Erythroblast (primary cell): Measurements from ENCODE around the gene UQCC5.

Source experiments
- DNase-seq, 2 experiments: peaks; one replicate each; lab custom pipeline; 2025; lab: John Stamatoyannopoulos, UW
- GATA1 ChIP-seq: IDR thresholded peaks from 2 replicates; pipeline ENCODE4 v1.6.1; 2011; ENCODE audit warnings: low read depth, mild to moderate bottlenecking, control low read depth, low read length, moderate library complexity
- POLR2A ChIP-seq: IDR thresholded peaks from 2 replicates; pipeline ENCODE4 v1.6.1; 2011; ENCODE audit warnings: mild to moderate bottlenecking, low read length

UQCC5 gene

DNA sequence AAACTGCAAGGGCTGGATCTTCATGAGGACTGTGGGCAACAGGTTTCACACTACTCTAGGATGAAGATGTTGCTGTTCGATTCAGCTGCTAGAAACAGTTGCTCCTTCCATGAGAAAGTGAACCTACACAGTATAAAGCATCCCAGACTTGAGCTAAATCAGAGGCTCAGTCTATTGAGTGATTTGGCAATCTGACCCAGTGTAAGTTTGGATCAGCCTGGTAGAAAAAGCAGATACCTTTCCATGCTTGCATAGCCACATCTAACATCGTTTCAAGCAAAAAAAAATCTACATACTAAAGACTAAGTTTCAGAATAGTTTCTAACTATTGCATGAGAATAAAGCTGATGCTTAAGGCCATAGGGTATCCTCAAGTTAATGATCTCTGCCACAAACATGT, 4.6 kb downstream of the UQCC5 start:
- DNase-seq, result no peak

DNA sequence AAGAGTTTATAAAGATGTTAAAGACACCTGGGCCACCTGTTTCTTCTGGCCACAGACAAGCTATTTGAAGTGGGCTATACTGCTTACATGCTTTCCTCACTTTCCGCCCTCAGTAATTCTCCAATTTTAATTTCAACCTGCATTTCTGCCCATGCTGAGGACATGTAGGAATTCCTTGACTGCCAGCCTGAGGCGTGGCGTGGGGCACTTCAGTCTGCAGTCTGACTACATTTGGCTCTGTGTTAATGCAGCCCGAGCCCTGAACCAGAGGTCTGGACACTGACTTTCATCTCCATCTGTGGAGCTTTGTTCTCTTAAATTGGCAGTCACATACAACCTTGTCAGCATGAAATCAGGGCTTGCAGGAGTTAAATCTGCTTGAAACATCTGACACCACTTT, 8.5 kb downstream of the UQCC5 start:
- no peak for DNase-seq
- no peak for TF ChIP-seq GATA1

More for the DNA sequence above, 4.6 kb downstream of the UQCC5 start:
- TF ChIP-seq GATA1, result no peak
- no peak for TF ChIP-seq POLR2A

DNA sequence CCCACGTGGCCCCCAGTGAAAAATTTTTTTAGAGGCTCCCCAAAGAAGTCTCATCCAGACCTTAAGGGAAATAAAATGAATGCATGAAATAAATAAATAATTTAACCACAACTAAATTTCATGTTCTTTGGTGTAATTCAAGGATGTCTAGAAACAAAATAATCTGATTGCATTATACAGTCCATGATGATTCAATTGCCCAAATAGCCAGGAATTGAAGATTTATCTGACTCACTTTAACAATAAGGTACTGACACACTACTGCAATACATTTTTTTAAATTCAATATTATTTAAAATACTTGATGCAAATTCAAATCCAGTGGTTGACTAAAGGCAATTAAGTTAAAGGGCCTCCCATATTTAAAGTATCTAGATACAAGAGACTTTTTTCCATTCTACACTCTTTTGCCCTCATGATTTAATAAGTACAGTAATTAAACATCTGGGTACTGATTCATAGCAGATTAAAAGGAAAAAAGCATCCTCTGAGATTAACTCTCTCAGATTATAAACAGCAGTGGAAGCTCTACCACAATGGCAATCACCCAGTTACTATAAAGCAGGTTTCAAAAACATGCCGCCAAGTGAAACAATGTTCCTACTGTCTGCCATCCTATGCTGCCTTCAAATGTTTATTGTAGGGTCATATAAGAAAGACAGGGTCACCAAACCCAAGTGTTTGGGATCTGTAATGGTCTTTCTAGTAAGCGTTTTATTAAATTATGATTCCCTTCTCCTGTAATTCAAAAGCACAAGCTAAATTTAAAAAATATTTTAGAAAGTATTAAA, 9.9 kb downstream of the UQCC5 start:
- TF ChIP-seq GATA1 (no peak), POLR2A (no peak)
- DNase-seq, result no peak

DNA sequence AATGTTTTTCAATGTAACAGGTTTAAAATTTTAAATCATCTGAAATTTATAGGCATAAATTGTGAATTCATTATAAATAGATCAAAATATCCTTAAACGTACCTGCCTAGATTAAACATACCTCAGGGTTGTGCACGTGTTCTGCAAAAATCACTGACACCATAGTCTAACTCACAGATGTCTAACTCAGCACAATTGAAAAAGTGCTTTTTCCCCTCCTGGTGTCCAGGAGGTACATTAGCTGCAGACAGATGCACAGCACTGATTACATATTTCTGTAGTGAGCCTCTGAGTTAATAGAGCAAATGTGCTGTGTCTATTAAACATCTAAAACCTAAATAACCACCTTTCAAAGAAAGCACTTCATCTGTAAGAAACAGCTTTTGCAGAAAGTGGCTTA, 10.7 kb downstream of the UQCC5 start:
- no peak for TF ChIP-seq GATA1
- no peak for TF ChIP-seq POLR2A
- no peak for DNase-seq

DNA sequence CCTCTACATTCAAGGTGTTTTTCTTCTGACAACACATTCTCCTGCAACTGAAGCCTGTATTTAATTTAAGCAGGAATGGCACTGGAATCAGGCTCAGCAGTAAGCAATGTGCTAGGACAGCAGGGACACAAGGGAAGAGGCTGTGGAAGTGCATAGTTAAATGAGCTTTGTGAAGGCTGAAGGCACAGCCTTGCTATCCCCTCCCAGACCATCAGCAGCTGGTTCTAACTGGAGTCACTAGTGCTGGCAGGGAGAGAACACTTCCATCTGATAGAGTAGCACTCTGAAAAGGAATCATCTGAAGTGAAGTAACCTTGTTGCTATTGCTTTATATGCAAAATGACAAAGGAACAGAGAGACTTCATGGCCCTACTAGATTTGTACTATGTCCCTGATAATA, 14.7 kb downstream of the UQCC5 start:
- TF ChIP-seq GATA1 (no peak), POLR2A (no peak)
- DNase-seq, result no peak

DNA sequence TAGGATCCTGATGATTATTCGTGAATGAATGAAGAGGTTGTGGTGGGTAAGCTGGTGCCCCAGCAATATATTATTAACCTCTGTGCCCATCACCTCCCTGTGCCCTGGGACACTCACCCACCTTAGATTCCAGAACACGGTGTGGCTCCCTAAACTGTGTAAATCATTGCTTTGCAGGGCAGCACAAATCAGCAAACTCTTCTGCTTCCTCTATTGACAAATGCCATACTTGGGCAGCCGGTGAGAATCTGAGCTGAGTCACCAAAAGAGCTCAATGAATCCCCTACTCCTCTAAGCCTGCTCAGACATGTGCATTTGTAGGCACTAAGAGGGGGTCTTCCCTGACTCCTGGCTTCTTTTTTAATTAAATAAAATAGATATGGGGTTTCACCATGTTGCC, 15.7 kb downstream of the UQCC5 start:
- DNase-seq, result no peak
- TF ChIP-seq GATA1, result no peak

DNA sequence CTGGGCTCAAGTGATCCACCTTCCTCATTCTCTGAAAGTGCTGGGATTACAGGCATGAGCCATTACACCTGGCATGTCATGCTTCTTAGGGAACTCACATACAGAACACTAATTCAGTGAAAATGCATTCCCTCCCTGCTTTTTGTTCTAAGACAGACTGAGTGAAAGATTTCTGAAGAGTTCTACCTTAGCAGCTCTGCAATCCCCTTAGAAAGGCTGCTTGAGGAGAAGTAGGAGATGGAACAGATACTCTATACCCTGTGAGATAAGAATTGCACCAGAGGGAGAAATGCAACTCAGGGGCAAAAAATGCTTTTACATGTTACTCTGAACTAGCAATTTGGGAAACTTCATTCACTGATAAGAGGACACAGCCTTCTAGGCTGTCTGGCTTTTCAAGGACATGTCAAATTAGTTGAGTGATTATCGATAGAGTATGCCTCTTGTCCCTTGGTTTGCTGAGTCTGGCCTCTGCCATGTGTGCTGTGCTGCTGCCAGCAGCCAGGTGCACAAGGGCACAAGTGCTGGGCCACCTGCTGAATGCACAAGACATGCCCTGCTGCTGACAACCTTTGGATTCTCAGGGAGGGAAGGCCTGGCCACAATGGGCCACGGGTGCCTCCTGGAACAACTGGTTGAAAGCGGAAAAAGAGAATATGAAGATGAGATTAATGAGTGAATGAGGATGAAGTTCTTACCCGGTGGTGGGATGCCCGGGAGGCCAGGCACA, 17.8 kb downstream of the UQCC5 start:
- no peak for TF ChIP-seq POLR2A
- no peak for TF ChIP-seq GATA1
- no peak for DNase-seq

DNA sequence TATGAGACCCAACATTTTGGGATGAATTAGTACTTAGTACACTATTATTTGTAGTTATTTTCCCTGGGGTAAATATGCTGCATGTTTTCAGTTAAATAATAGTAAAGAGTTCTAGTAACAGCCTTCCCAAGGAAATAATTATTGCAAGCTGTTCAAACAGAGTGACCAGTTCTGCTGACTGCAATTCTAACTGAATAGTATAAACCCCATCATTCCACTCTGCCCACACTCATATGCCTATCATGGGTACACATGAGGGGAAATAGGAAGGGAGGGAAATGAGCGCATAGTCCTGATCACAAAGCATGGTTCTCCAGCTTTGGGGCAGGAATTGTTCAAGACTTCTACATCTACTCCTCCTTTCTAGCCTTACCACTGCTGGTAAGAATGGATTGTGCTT, 18.7 kb downstream of the UQCC5 start:
- TF ChIP-seq GATA1 (no peak), POLR2A (no peak)
- DNase-seq, result no peak

DNA sequence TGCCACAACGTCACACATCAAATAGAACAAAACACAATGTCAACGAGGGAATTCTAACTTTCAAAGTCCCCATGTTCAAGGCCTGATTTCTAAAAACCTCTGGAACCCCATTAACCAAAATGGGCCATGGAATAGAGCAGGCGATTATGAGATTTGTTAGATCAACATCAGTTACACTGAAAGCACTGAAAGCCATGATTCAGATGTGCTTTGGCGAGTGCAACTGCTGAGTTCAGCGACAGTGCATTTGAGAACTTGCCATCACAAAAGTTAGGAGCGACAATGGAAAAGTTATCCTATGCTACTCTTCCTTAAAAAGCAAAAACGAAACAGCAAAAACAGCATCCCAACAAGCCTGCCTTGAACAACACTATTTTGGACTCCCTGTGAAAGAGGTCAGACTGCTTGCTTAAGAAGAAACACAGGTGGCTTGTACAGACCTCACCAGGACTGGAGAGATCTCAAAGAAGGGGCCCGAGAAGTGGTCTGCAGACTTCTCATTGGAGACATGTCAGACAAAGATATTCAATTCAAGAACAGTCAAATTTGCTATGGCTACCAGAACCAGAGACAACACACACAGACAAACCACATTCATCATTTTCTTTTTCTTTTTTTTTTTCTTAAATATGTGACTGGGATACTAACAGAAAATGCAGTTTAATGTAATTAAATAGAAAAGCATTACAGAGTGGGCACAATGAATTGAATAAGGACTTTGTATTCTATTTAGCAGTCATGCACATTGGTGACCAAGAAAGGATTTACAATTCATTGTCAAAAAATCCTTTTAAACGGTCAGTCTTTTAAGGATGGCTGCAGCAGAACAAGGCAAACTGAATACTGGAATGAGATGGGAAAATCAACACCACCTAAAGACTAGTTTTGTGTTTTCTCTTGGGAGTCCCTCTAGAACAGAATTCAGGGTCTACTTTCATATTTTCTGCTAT, 20.9 kb downstream of the UQCC5 start:
- TF ChIP-seq GATA1 (no peak), POLR2A (no peak)
- DNase-seq, result no peak

DNA sequence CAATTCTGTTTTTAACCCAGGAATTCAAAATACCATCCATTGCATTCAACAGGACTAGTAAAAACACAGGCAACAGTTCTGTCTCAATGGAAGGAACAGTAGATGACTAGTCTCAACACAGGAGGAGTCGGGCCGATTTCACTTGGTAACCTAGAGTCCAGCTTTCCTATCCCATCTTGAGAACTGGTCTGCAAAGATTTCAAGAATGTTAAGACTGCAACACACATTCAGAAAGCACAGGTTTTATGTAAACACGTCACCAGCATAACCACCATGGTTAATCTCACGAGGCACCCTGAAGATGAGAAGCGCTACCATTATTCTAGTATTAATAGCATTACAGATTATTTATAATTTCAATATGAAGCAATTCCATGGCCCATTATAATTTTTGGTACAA, 22.0 kb downstream of the UQCC5 start:
- DNase-seq, result no peak
- TF ChIP-seq POLR2A (no peak), GATA1 (no peak)

DNA sequence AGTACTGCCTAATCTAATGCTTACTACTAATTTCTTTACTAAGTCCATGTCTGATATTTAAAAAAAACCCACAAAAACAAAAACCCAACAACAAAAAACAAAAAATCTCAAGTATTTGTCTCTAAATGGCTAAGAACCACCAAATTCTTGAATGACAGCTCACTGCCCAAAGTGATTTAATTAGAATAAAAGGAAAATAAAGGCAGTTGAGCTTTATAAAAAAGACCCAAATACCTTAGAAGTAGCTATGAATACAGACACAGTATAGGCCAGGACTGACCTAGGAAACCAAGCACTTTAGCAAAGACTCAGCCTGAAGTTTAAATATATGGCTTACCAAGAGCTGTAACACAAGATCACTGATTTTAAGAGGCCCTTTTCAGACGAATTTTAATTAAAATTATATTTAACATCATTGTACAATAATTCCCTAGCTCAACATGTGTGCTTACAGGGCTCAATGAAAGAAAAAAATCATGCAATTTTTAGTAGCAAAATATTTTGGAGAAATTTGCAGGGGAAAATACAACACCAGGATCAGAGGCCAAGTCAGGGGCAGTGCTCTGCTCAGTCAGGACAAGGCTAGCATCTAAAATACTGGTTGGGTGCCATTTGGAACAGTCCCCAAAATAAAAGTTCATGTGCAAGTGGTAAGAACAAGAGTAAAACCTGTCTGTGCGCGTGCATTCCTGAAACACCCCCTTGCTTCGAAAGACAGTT, 24.8 kb downstream of the UQCC5 start:
- DNase-seq, result no peak
- TF ChIP-seq GATA1 (no peak), POLR2A (no peak)

DNA sequence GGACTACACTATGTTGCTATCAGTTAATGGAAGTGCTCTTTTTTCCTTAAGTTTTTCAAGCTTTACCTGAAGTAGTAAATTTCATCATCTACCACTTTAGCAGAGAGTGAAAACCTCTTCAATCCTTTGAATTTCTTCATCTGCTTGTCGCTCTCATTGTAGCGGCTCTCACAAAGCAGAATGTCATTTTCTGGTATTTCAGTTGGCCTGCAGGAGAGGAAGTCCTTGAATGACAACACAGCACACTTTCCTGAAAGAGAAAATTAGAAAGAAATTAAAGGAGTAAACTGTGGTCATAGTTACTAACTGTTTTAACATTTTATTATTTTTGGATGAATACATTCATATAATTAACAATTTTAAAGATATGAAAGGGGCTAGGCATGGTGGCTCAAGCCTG, 27.6 kb downstream of the UQCC5 start:
- TF ChIP-seq POLR2A (no peak), GATA1 (no peak)
- no peak for DNase-seq

DNA sequence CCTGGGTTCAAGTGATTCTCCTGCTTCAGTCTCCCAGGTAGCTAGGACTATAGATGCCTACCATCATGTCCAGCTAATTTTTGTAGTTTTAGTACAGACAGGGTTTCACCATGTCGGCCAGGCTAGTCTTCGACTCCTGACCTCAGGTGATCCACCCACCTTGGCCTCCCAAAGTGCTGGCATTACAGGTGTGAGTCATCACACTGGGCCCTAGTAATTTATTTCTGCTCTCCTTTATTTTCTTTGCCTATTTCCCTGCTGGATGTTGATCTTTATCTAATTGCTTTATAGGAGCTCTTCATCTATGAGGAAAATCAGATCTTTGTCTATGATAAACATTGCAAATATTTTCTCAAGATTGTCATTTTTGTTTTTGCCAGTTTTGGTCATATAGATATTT, 31.7 kb downstream of the UQCC5 start:
- no peak for TF ChIP-seq POLR2A
- no peak for TF ChIP-seq GATA1
- no peak for DNase-seq
